NCI-H226 (cell line): ENCODE data around the gene NUDC.
"Not testable (repeated sequence)": the region's sequence is repeated elsewhere in the genome, so short reads cannot be mapped to it uniquely, and the experiment has no call there.

Experiments
- DNase-seq: peaks from one replicate; pipeline ENCODE4 v3.0.0-alpha.2; 2015

Gene NUDC

DNA sequence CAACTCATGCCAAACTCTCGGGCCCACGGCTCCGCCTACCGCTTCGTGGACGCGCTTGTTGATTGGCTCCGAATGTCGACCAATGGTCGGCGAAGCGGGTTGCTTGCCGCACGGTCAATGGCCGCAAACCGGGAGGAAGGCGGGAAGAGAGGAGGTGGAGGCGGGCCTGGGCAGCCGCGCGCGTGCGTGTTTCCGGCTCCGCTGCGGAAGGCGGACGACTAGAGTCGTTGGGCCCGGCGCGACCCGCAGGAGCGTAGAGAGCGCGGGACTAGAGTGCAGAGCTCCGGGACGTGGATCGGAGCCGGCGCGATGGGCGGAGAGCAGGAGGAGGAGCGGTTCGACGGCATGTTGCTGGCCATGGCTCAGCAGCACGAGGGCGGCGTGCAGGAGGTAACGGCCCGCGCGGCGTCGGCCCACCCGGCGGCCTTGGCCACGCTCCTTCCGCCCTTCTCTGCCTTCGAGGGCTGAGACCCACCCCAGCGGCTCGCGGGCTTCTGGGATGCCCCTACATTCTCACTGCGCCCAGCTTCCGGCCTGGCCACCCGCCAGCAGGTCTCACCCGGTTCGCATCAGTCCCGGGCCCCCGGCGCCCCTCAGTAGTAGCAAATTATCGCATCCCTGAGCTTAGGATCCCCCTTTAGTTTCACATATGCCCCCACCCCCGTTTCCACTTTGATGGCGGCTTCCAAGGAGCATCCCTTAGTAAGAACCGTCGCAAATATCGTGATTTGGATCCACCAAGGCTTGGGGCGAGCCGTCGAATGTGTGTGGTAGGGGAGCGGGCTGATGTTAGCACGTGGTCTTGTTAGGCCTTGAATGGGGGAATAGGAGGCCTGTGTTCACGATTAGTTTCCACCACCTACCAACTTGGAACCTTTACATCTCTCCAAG is at the start of gene NUDC:
Gene NUDC (plus strand): TSS at position 204 of the 891 bp plus-strand sequence. CDS start 106 bp downstream, at position 310.
- peak; percentile 96 for DNase-seq

DNA sequence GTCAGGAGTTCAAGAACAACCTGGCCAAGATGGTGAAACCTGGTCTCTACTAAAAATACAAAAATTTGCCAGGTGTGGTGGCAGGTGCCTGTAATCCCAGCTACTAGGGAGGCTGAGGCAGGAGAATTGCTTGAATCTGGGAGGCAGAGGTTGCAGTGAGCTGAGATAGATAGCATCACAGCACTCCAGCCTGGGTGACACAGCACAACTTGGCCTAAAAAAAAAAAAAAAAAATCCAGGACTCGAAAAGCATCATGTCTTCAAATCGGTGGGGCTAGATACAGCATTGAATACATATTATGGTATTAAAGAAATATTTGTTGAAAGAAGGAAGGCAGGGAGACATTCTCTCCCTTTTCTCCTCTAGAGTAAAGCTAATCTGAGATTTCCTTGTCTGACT is 48.4 kb upstream of the NUDC start:
- not testable (repeated sequence) for DNase-seq

GRCh38 chr1:26874896-26875295 is 46.6 kb upstream of the NUDC start:
- DNase-seq = no peak

DNA sequence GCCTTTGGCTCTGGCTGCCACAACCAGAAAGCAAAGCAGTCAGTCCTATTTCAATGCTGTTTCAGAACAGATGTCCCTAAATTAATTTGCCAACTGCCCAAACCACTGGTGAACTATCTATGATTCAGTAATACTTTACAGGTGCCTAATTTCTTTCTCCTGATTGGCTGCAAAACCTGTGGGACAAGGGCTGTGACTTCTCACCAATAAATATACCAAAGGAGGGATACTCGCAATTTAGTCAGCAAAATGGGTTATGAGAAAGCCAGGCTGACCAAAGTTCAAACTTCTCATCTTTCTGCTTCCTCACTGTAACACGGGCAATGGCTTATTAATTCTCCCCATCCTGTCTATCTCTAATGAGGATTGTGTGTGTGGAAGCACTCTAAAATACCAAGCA is 44.2 kb upstream of the NUDC start:
- DNase-seq = no peak

- DNase-seq = no peak
Observed at GRCh38 chr1:26879793-26880192, 41.8 kb upstream of the NUDC start.

DNA sequence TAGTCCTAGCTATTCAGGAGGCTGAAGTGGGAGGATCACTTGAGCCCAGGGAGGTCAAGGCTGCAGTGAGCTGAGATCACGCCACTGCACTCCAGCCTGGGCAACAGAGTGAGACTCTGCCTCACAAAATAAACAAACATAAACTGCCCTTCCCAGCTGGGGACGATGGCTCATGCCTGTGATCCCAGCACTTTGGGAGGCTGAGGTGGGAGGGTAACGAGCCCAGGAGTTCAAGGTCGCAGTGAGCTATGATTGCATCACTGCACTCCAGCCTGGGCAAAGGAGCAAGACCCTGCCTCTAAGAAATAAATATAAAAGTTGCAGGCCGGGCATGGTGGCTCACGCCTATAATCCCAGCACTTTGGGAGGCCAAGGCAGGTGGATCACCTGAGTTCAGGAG is 39.9 kb upstream of the NUDC start:
- DNase-seq = not testable (repeated sequence)

GRCh38 chr1:26882696-26883463 is 38.7 kb upstream of the NUDC start:
- DNase-seq = no peak

DNA sequence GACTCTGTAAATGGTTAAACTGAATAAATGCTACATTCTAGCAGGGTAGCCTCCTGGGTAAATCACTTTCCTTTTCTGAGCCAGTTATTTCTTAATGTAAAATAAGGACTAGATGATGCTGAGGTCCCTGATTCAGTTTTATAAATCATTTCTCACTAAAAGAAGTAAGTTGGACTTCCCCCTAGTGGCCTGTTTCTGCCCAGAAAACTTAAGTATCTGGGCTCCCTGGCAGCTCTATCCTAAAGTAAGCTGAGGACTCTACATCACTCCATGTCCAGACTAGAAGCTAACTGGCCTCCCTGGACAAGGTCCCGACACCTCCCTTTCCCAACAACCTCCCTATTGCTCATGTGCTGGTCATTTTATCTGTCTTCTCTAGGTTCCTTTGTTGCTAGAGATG is 34.4 kb upstream of the NUDC start:
- peak; percentile 5 for DNase-seq

GRCh38 chr1:26888231-26888630 is 33.3 kb upstream of the NUDC start:
- DNase-seq = no peak

GRCh38 chr1:26889551-26890466 is 31.7 kb upstream of the NUDC start, which contains the start of gene GPN2:
TSS of gene GPN2 (minus strand) at chr1:26890283. CDS start at chr1:26890096, 187 bp downstream.
- peak; percentile 68 for DNase-seq

- DNase-seq = no peak
Observed at GRCh38 chr1:26890467-26890796, 31.1 kb upstream of the NUDC start.

GRCh38 chr1:26894263-26894662 is 27.3 kb upstream of the NUDC start:
- no peak for DNase-seq

DNA sequence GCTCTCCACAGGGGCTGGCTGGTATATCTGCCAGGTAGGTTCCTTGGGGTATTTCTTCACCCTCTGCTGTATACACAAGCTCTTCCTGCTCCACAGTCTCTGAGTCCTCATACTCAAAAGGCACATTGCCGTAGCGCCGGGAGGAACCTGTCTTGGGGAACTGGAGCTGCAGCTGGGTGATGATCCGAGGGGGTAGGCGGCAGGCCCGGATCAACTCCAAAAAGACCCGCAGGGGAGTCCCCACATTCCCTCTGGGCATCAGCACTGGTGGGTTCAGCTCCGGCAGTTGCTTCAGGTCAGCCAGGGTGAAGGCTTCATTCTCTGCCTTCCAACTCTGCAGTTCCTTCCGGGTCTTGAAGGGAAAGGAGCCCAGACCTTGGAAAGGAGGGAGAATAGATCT is 24.2 kb upstream of the NUDC start:
- DNase-seq = no peak

DNA sequence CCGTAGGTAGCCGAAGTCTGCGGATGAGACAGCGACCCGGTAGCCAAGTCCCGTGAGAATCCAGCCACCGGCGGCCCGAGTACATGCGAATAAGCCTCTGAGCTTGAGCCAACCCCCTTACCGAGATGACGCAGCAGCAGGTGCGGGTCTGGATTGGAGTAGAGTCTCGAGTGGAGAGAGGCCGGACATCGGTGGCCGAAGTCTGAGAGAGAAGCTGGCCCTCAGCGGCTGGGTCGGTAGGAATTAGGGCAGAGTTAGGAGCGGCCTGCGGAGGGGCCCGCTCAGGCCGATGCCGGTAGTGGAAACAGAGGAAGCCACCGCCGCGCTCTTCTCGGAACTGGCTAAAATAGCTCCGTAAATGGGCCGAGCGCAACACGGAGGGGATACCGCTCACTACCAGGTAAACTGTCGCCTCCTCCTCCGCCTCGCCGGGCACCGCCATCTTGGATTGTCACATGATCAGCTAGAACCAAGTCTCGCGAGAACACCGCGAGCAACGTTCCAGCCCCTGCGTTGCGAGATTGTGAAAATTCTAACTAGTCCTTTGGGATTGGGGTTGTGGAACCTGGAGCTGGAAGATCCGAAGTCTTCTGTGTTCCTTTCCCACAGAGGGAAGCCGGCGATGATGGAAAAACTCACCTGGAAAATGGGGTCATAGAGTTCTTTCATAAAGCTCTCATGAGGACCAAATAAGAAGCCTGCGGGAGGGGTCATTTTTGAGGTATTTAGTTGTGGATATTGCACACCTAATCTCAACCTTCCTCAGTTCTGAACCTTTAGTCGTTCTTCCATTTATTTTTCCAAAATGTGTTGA is 21.3 kb upstream of the NUDC start, which contains the start of gene GPATCH3:
Gene GPATCH3 (minus strand): TSS at position 467 of the 814 bp plus-strand sequence. CDS start 25 bp downstream, at position 442.
- DNase-seq = peak; percentile 84

DNA sequence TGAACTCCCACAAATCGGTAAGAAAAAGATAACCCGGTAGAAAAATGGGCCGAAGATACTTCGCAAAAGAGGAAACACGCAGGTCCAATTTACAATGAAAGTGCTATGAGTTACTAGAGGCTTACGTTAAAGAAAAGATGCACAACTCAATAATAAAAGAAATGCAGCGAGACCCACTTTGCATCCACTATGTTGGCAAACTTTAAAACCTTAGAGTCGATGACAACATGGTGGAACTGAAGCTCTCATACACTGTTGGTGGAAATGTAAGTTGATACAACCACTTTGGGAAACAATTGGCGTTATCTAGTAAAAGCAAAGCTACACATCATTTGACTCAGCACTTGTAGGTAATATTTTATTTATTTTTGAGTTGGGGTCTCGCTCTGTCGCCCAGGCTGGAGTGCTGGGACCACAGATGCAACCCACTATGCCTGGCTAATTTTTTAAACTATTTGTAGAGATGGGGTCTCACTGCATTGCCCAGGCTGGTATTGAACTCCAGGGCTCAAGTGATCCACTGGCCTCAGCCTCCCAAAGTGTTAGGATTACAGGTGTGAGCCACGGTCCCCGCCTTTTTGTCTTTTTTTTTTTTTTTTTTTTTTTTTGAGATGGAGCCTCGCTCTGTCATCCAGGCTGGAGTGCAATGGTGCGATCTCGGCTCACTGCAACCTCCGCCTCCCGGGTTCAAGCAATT is 20.6 kb upstream of the NUDC start:
- DNase-seq = no peak

- DNase-seq = peak; percentile 80
Observed at GRCh38 chr1:26907071-26907917, 14.2 kb upstream of the NUDC start.

DNA sequence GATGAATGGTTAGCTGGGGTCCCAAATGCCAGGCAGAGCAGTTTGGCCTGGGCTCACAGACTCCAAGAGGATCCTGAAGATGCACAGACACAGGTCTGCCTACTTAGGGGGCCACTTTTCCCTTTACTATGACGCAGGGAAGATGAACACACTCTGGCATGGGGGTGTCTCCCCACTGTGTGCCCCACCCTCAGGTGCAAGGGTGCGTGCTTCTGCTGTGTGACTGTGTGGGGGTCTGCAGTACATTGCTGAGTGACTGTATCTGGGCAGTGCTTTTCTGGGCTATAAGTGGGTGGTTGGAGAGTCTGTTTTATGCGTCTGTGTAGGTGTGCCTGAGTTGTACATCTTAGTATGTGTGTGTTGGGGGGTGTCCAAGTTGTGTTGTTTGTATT is 11.6 kb upstream of the NUDC start:
- no peak for DNase-seq

GRCh38 chr1:26910343-26911160 is 11.0 kb upstream of the NUDC start:
- no peak for DNase-seq

- DNase-seq = no peak
Observed at GRCh38 chr1:26911399-26912146, 10.0 kb upstream of the NUDC start.
